ENCODE data around the gene AGPAT3.

The AGPAT3 gene

GRCh38 chr21:43983390-43983789 lies 118.4 kb downstream of the AGPAT3 start:
- no peak for DNase-seq

- no peak for DNase-seq
These were observed 118.9 kb downstream of the AGPAT3 start for GRCh38 chr21:43983860-43984420.

GRCh38 chr21:43984905-43985689 lies 120.1 kb downstream of the AGPAT3 start:
- DNase-seq, result peak; percentile 17

GRCh38 chr21:43985690-43986251 lies 120.7 kb downstream of the AGPAT3 start:
- DNase-seq, result no peak

- no peak for DNase-seq
These were observed 121.8 kb downstream of the AGPAT3 start for GRCh38 chr21:43986544-43987451.

GRCh38 chr21:43987509-43987908 lies 122.5 kb downstream of the AGPAT3 start:
- no peak for DNase-seq

GRCh38 chr21:43988016-43988415 lies 123.0 kb downstream of the AGPAT3 start:
- DNase-seq, result no peak

GRCh38 chr21:43988506-43989230 lies 123.6 kb downstream of the AGPAT3 start:
- no peak for DNase-seq

GRCh38 chr21:43989401-43989800 lies 124.4 kb downstream of the AGPAT3 start:
- DNase-seq, result no peak

- no peak for DNase-seq
These were observed 126.5 kb downstream of the AGPAT3 start for GRCh38 chr21:43991447-43991991.

GRCh38 chr21:43992121-43992520 lies 127.1 kb downstream of the AGPAT3 start:
- no peak for DNase-seq

- no peak for DNase-seq
These were observed 128.5 kb downstream of the AGPAT3 start for GRCh38 chr21:43993420-43993934.

- DNase-seq, result no peak
These were observed 129.1 kb downstream of the AGPAT3 start for GRCh38 chr21:43994085-43994484.

- no peak for DNase-seq
These were observed 129.6 kb downstream of the AGPAT3 start for GRCh38 chr21:43994646-43995045.

GRCh38 chr21:43995521-43996105 lies 130.6 kb downstream of the AGPAT3 start:
- DNase-seq, result no peak

- DNase-seq, result no peak
These were observed 133.0 kb downstream of the AGPAT3 start for GRCh38 chr21:43997766-43998742.

GRCh38 chr21:44000360-44000759 lies 135.3 kb downstream of the AGPAT3 start:
- DNase-seq, result no peak

- DNase-seq, result no peak
These were observed 137.5 kb downstream of the AGPAT3 start for GRCh38 chr21:44002511-44002910.

- no peak for DNase-seq
These were observed 138.4 kb downstream of the AGPAT3 start for GRCh38 chr21:44003307-44003966.

GRCh38 chr21:44005071-44005470 lies 140.0 kb downstream of the AGPAT3 start:
- no peak for DNase-seq

Measured in activated CD4-positive, alpha-beta T cell treated with anti-CD3 and anti-CD28 coated beads, Interleukin-2, amount 50 U/mL, for 16 hours (primary cell).